ENCODE data around the gene ROPN1. TPM values are rescaled to one million over a fixed set of nuclear protein-coding genes. Genes with fewer than 3 reads are reported as not detected.

The ROPN1 gene
- total and polyA plus RNA-seq, 2 of the 4 experiments (the other 2 are of a cell fraction), result 0.03 to 0.18 TPM

DNA sequence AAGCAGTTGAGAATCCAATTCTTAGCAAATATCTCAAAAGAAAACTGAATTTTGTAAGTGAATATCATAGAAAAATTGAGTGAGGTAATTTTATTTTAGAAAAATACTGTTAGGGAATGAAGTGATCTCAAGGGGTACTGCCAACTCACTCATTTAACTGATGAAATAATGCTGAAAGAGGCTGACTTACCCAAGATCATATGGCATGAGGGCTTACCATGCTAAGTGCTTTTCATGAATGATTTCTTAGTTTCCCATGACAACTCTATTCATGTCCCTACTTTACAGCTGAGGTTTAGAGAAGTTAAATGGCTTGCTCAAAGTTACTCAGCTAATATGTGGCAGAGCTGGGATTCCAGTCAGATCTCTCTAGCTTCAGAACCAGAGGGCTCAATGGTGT lies 61.5 kb downstream of the ROPN1 start:
- Histone ChIP-seq H3K18ac (ENCODE audit: low read depth, low read length) (no peak overlapping the region), H3K79me1 (ENCODE audit: low read depth in 1 of 2, low read length in 2 of 2) (peaks cover 7 to 14% of the 10 kb centered on the region in 2 experiments; a peak in 3 of 4 replicates), H4K20me1 (ENCODE audit: insufficient read depth, low read length) (no peaks in the 10 kb centered on the region), H4K8ac (ENCODE audit: low read depth in 2 of 2, low read length in 2 of 2) (no peak overlapping the region), H3K9ac (ENCODE audit: low read depth, low read length) (no peak overlapping the region), H3K4me2 (ENCODE audit: low read depth, low read length) (no peak overlapping the region), H4K5ac (ENCODE audit: low read depth, low read length) (no peak overlapping the region), H3K9me3 (ENCODE audit: control insufficient read depth, insufficient read depth, low read length) (no peaks in the 10 kb centered on the region), H3K14ac (replicated peaks; ENCODE audit: low read depth, low read length) (no peak overlapping the region; the same call in 1 of the 2 replicates), H3K36me3 (ENCODE audit: control insufficient read depth, insufficient read depth, low read length) (peaks cover 20% of the 10 kb centered on the region), H4K91ac (ENCODE audit: insufficient read depth, low read depth, low read length) (no peak overlapping the region), H3K56ac (ENCODE audit: extremely low read depth, insufficient read depth, low read length) (no peak overlapping the region), H2AFZ (replicated peaks; ENCODE audit: low read length, poor library complexity) (no peak overlapping the region), H3K4me1 (ENCODE audit: control insufficient read depth, insufficient read depth, low read length) (no peaks in the 10 kb centered on the region), H2BK20ac (ENCODE audit: low read depth, low read length) (no peak overlapping the region), H3K4ac (ENCODE audit: low read depth, low read length) (no peak overlapping the region), H2BK5ac (ENCODE audit: low read depth, low read length, poor library complexity, severe bottlenecking) (no peak overlapping the region), H2AK5ac (ENCODE audit: low read depth, low read length) (no peak overlapping the region), H2AK9ac (replicated peaks; ENCODE audit: low read depth, low read length, poor library complexity) (no peak overlapping the region), H2BK120ac (ENCODE audit: low read depth, low read length) (no peak overlapping the region), H3K9me1 (ENCODE audit: insufficient read depth, low read length) (no peaks in the 10 kb centered on the region), H3K4me3 (ENCODE audit: insufficient read depth, low read depth, low read length) (no peak overlapping the region), H3K27ac (ENCODE audit: insufficient read depth, low read length) (no peak overlapping the region), H2BK15ac (ENCODE audit: low read depth, low read length) (no peak overlapping the region), H3K27me3 (ENCODE audit: control insufficient read depth, insufficient read depth, low read length) (no peaks in the 10 kb centered on the region), H3K23ac (ENCODE audit: low read depth, low read length) (no peak overlapping the region)
- dilution Hi-C loops (cut with HindIII; ENCODE audit: low sequenced_read_pairs, unreplicated experiment), result no loop called here
- intact Hi-C loops (cut with micrococcal nuclease), result no loop called here
- no TSS peak for BruUV-seq (replicated peaks)
- ChIA-PET CTCF (no interaction called here), POLR2A (ENCODE audit: unreplicated experiment) (no interaction called here)
- DNase-seq, result no peak
- ATAC-seq (ENCODE audit: low read depth), result no peak
- TF ChIP-seq MXI1 (IDR thresholded peaks at IDR 0.05; ENCODE audit: borderline replicate concordance, low read depth, low read length), result no peak
- TF ChIP-seq NFE2L2 (IDR thresholded peaks at IDR 0.05; ENCODE audit: low read depth, low read length), result no peak
- TF ChIP-seq POLR2A (IDR thresholded peaks at IDR 0.05; ENCODE audit: low read depth, low read length), result no peak
- TF ChIP-seq FOS (IDR thresholded peaks at IDR 0.05; ENCODE audit: low read depth, low read length), result no peak
- no peak for TF ChIP-seq MAFK (IDR thresholded peaks at IDR 0.05; ENCODE audit: low read depth, low read length)
- TF ChIP-seq, protein P1, sequence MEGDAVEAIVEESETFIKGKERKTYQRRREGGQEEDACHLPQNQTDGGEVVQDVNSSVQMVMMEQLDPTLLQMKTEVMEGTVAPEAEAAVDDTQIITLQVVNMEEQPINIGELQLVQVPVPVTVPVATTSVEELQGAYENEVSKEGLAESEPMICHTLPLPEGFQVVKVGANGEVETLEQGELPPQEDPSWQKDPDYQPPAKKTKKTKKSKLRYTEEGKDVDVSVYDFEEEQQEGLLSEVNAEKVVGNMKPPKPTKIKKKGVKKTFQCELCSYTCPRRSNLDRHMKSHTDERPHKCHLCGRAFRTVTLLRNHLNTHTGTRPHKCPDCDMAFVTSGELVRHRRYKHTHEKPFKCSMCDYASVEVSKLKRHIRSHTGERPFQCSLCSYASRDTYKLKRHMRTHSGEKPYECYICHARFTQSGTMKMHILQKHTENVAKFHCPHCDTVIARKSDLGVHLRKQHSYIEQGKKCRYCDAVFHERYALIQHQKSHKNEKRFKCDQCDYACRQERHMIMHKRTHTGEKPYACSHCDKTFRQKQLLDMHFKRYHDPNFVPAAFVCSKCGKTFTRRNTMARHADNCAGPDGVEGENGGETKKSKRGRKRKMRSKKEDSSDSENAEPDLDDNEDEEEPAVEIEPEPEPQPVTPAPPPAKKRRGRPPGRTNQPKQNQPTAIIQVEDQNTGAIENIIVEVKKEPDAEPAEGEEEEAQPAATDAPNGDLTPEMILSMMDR (conservative IDR thresholded peaks at IDR 0.05; ENCODE audit: low read depth, low read length), result no peak
- no peak for TF ChIP-seq CEBPB (IDR thresholded peaks at IDR 0.05; ENCODE audit: low read depth, low read length)
- no peak for TF ChIP-seq RFX5 (IDR thresholded peaks at IDR 0.05; ENCODE audit: low read depth, low read length)
- TF ChIP-seq MAZ (IDR thresholded peaks at IDR 0.05; ENCODE audit: borderline replicate concordance, low read depth, low read length), result no peak
- TF ChIP-seq, protein P2, sequence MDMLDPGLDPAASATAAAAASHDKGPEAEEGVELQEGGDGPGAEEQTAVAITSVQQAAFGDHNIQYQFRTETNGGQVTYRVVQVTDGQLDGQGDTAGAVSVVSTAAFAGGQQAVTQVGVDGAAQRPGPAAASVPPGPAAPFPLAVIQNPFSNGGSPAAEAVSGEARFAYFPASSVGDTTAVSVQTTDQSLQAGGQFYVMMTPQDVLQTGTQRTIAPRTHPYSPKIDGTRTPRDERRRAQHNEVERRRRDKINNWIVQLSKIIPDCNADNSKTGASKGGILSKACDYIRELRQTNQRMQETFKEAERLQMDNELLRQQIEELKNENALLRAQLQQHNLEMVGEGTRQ (IDR thresholded peaks at IDR 0.05; ENCODE audit: low read depth, low read length), result no peak
- TF ChIP-seq, protein P3, sequence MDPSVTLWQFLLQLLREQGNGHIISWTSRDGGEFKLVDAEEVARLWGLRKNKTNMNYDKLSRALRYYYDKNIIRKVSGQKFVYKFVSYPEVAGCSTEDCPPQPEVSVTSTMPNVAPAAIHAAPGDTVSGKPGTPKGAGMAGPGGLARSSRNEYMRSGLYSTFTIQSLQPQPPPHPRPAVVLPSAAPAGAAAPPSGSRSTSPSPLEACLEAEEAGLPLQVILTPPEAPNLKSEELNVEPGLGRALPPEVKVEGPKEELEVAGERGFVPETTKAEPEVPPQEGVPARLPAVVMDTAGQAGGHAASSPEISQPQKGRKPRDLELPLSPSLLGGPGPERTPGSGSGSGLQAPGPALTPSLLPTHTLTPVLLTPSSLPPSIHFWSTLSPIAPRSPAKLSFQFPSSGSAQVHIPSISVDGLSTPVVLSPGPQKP (IDR thresholded peaks at IDR 0.05; ENCODE audit: borderline replicate concordance, low read depth, low read length), result no peak
- no peak for TF ChIP-seq BHLHE40 (IDR thresholded peaks at IDR 0.05; ENCODE audit: low read depth, low read length)
- no peak for TF ChIP-seq SMC3 (IDR thresholded peaks at IDR 0.05; ENCODE audit: low read depth, low read length)
- TF ChIP-seq CHD1 (IDR thresholded peaks at IDR 0.05; ENCODE audit: low read depth, low read length), result no peak
- TF ChIP-seq RCOR1 (IDR thresholded peaks at IDR 0.05; ENCODE audit: insufficient replicate concordance, low read length), result no peak
- in situ Hi-C loops (cut with MboI; ENCODE audit: low sequenced_read_pairs), result no loop called here

Data from IMR-90 (cell line).